ENCODE results near the gene SECISBP2.

- TF ChIP-seq, protein P1, sequence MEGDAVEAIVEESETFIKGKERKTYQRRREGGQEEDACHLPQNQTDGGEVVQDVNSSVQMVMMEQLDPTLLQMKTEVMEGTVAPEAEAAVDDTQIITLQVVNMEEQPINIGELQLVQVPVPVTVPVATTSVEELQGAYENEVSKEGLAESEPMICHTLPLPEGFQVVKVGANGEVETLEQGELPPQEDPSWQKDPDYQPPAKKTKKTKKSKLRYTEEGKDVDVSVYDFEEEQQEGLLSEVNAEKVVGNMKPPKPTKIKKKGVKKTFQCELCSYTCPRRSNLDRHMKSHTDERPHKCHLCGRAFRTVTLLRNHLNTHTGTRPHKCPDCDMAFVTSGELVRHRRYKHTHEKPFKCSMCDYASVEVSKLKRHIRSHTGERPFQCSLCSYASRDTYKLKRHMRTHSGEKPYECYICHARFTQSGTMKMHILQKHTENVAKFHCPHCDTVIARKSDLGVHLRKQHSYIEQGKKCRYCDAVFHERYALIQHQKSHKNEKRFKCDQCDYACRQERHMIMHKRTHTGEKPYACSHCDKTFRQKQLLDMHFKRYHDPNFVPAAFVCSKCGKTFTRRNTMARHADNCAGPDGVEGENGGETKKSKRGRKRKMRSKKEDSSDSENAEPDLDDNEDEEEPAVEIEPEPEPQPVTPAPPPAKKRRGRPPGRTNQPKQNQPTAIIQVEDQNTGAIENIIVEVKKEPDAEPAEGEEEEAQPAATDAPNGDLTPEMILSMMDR (optimal IDR thresholded peaks at IDR 0.05 in 1 of 3, IDR thresholded peaks at IDR 0.05 in 1 of 3, conservative IDR thresholded peaks at IDR 0.05 in 1 of 3; ENCODE audit: extremely low read depth in 1 of 3, insufficient read depth in 2 of 3, low read length in 3 of 3) = no peak
- TF ChIP-seq EZH2 (IDR thresholded peaks at IDR 0.05; ENCODE audit: low read length) = no peak
These were observed 42.2 kb downstream of the SECISBP2 start for GRCh38 chr9:89360465-89360864.
